GM19099 (cell line): ENCODE measurements around the gene CACNG4.

Experiments used
- POLR2A ChIP-seq: IDR thresholded peaks from 3 replicates; pipeline ENCODE4 v1.6.1; 2011; ENCODE audit warnings: low read depth; ENCODE audit not compliant: insufficient read length; ENCODE audit errors: extremely low read depth

Gene CACNG4

DNA sequence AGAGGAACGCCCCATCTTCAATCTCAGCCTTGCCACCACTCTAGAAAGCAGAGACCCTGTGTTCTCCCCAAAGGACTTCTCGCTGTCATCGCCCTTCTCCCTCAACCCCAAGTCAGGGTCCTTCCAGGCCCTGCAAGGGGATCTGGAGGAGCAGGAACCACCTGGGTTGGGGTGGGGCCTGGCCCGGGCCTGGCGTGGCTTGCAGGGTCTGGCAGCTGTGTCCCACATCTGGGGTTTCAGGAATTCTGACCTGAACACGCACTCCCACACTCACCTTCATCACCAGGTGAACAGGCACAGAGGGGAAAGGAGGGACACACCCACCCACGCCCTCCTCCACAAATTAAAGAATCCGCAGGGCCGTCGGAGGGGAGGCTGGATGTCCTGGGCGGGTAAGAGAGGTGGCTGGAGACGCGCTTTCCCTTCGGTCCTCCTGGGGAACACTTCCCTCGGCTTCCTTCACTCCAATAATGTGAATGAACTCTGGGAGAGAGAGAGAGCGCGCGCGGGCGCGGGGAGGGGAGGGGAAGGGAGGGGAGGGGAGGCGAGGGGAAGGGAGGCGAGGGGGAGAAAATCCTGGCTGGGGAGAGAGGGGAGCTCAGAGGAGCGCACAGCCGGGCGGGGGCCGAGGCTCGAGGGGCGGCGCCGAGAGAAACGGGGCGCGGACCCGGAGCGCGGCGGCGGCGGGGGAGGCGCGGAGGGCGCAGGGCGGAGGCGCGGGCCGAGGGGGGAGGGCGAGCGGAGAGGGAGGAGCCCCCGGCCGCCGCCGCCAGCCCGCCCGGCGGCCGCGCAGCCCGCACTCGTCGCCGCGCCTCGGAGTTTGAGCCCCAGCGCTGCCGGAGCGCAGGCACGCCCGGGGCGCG, at the start of gene CACNG4:
TSS of gene CACNG4 (plus strand) at position 799 of the 863 bp plus-strand sequence. CDS start 205 bp downstream, outside the sequence.
- no peak for TF ChIP-seq POLR2A

GRCh38 chr17:66915204-66915611, 49.3 kb upstream of the CACNG4 start:
- TF ChIP-seq POLR2A = no peak

DNA sequence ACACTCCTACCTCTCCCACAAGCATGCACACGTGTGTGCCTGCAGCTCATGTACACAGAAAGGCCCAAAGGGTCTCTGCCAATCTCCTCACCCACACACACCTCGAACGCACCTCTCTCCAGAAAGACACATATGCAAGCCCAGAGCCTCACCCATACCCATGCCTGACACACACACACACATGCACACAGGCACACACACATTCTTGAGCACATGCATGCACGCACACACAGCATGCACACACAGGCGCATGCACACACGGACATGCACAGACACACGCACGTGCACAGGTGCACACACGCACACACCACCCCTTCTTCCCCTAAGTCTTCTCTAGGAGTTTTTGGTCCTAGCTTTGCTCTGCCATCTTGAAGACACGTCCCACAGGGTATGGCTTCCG, 48.7 kb upstream of the CACNG4 start:
- no peak for TF ChIP-seq POLR2A

- TF ChIP-seq POLR2A = no peak
Measured at GRCh38 chr17:66916946-66917345, 47.6 kb upstream of the CACNG4 start.

GRCh38 chr17:66918896-66919295, 45.6 kb upstream of the CACNG4 start:
- no peak for TF ChIP-seq POLR2A

GRCh38 chr17:66920435-66920834, 44.1 kb upstream of the CACNG4 start:
- no peak for TF ChIP-seq POLR2A

GRCh38 chr17:66920950-66921349, 43.6 kb upstream of the CACNG4 start:
- TF ChIP-seq POLR2A = no peak

GRCh38 chr17:66923886-66924285, 40.6 kb upstream of the CACNG4 start:
- TF ChIP-seq POLR2A = no peak

GRCh38 chr17:66925811-66926500, 38.6 kb upstream of the CACNG4 start:
- no peak for TF ChIP-seq POLR2A

DNA sequence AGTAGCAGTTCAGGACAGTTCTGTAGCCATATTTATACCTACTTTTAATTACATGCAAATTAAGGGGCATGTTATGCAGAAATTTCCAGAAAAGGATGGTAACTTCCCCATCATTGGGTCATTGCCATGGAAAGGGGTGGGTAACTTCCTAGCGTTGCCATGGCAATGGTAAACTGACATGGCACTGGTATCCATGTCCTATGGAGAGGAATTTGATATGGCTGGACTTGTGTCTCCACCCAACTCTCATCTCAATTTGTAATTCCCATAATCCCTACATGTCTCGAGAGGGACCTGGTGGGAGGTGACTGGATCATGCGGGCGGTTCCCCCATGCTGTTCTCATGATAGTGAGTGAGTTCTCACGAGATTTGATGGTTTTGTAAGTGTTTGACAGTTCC, 35.6 kb upstream of the CACNG4 start:
- TF ChIP-seq POLR2A = no peak

DNA sequence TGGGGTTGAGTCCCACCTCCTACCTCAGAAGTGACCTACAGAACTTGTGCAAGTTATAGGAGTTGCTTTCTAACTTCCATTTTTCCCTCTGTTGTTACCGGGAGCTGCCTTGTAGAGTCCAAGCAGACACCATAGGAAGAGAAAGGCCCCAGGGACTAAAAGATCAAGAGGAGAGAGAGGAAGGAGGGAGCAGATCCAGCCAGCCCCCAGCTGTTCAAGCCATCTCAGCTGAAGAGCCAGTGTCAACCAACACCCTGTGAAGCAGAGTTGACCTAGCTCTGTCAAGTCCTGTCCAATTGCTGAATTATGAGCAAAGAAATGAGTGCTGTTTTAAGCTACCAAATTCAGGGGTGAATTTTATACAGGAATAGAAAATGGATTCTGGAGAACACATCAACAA, 34.9 kb upstream of the CACNG4 start:
- no peak for TF ChIP-seq POLR2A

DNA sequence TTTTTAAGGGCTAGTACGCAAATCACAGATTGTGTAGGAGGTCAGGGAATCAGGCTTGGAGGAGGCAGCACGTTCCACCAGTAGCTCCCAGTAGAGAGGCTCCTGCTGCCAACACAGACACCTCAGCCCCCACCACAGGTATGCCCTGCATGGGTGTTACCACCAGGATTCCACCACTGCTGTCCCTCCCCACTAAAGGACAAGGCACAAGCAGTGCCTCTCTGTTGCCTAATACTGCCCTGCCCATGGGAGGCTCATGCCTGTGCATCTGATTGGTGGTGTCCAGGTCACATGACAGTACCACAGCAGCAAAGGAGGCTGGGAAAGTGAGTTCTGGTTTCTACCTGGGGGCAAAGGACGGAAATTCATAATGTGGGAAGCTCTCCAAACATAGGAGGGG, 33.6 kb upstream of the CACNG4 start:
- no peak for TF ChIP-seq POLR2A

- no peak for TF ChIP-seq POLR2A
Measured at GRCh38 chr17:66932311-66932710, 32.2 kb upstream of the CACNG4 start.

GRCh38 chr17:66934040-66934439, 30.5 kb upstream of the CACNG4 start:
- TF ChIP-seq POLR2A = no peak

GRCh38 chr17:66935717-66936116, 28.8 kb upstream of the CACNG4 start:
- TF ChIP-seq POLR2A = no peak

DNA sequence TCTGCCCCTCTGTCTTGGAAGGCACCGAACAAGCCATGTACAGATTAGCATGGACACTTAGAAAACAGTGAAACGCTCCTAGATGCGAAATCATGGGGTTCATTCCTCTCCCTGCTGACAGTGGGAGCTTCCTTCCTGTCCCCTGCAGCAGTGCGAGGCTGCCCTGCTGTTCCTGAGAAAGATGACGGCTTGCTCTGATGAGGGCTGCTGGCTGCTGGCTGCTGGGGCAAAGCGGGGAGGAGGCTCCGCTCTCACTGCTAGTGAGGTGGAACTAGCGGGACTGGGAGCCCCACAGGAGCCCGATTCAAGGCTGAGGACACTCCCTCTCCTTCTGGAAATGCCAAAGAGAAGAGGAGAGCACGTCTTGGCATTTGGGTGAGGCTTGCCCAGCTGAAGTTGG, 25.9 kb upstream of the CACNG4 start:
- TF ChIP-seq POLR2A = no peak
